HG03066 (cell line): Measurements from ENCODE around the gene ZNF322.

Experiments used
- ATAC-seq: cut with Tn5 transposase; IDR thresholded peaks from one replicate; pipeline ENCODE4 v1.9.1; 2021; ENCODE audit warnings: low read depth; ENCODE audit not compliant: unreplicated experiment

Gene ZNF322

GRCh38 chr6:26593278-26594130 is 66.0 kb downstream of the ZNF322 start:
- no peak for ATAC-seq

GRCh38 chr6:26592649-26593048 is 66.9 kb downstream of the ZNF322 start:
- no peak for ATAC-seq

DNA sequence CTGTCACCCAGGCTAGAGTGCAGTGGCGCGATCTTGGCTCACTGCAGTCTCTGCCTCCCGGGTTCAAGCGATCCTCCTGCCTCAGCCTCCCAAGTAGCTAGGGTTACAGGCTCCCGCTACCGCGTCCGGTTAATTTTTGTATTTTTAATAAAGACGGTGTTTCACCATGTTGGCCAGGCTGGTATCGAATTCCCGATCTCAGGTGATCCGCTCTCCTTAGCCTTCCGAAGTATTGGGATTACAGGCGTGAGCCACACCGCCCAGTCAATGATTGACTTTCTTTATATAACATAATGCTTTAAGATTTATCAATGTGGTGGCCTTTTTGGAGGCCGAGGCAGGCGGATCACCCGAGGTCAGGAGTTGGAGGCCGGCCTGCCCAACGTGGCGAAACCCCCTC is 70.6 kb downstream of the ZNF322 start:
- ATAC-seq: no peak
